Liver (tissue), 3 donors: ENCODE measurements around the gene FZD10.

Experiments used
- ATF3 ChIP-seq: IDR thresholded peaks from 2 replicates; pipeline ENCODE4 v1.6.1; 2016; ENCODE audit warnings: antibody characterized with exemption
- CTCF ChIP-seq: fragments of 150-350 bp; IDR thresholded peaks from 2 replicates; pipeline ENCODE4 v1.5.1; 2017; ENCODE audit warnings: improper control_type of control experiment, low read depth, low read length; ENCODE audit not compliant: missing input control
- EGR1 ChIP-seq, 2 donors: IDR thresholded peaks; 2 replicates each; pipeline ENCODE4 v1.6.1; 2016 to 2018; ENCODE audit warnings: antibody characterized with exemption in 2 of 2, low read depth in 2 of 2
- GABPA ChIP-seq, 2 donors: IDR thresholded peaks in 1 of 2; conservative IDR thresholded peaks in 1 of 2; 2 replicates each; pipeline ENCODE4 v1.6.1; 2016; ENCODE audit warnings: antibody characterized with exemption in 2 of 2, mild to moderate bottlenecking in 1 of 2, moderate library complexity in 1 of 2
- JUND ChIP-seq, 2 donors: IDR thresholded peaks; 2 replicates each; pipeline ENCODE4 v1.6.1; 2016; ENCODE audit warnings: antibody characterized with exemption in 2 of 2
- MAX ChIP-seq: IDR thresholded peaks from 2 replicates; pipeline ENCODE4 v1.6.1; 2016; ENCODE audit warnings: antibody characterized with exemption
- RAD21 ChIP-seq, 2 donors: IDR thresholded peaks; 2 replicates each; pipeline ENCODE4 v1.6.1; 2016; ENCODE audit warnings: antibody characterized with exemption in 2 of 2, mild to moderate bottlenecking in 2 of 2
- REST ChIP-seq: IDR thresholded peaks from 2 replicates; pipeline ENCODE4 v1.6.1; 2016; ENCODE audit warnings: antibody characterized with exemption, mild to moderate bottlenecking
- RXRA ChIP-seq, 2 donors: IDR thresholded peaks; 2 replicates each; pipeline ENCODE4 v1.6.1; 2017 to 2018; ENCODE audit warnings: antibody characterized with exemption in 2 of 2, mild to moderate bottlenecking in 1 of 2
- SP1 ChIP-seq: IDR thresholded peaks from 2 replicates; pipeline ENCODE4 v1.6.1; 2018; ENCODE audit warnings: antibody characterized with exemption, mild to moderate bottlenecking
- TAF1 ChIP-seq: conservative IDR thresholded peaks from 2 replicates; pipeline ENCODE4 v1.6.1; 2016; ENCODE audit warnings: antibody characterized with exemption, mild to moderate bottlenecking
- YY1 ChIP-seq: IDR thresholded peaks from 2 replicates; pipeline ENCODE4 v1.6.1; 2016; ENCODE audit warnings: antibody characterized with exemption, mild to moderate bottlenecking
- ZBTB33 ChIP-seq: IDR thresholded peaks from 2 replicates; pipeline ENCODE4 v1.6.1; 2016; ENCODE audit warnings: antibody characterized with exemption
- donor health status: healthy.
- donor health status: healthy.

- no peak for TF ChIP-seq CTCF
- TF ChIP-seq YY1 = no peak
- TF ChIP-seq ZBTB33 = no peak
- TF ChIP-seq MAX = no peak
- no peak for TF ChIP-seq ATF3
- no peak for TF ChIP-seq RXRA (IDR thresholded peaks at IDR 0.05)
- no peak for TF ChIP-seq SP1
- no peak for TF ChIP-seq RAD21 (IDR thresholded peaks at IDR 0.05)
- no peak for TF ChIP-seq EGR1 (IDR thresholded peaks at IDR 0.05; ENCODE audit: low read depth in 2 of 2)
- no peak for TF ChIP-seq JUND (IDR thresholded peaks at IDR 0.05)
- no peak for TF ChIP-seq GABPA (IDR thresholded peaks at IDR 0.05 in 1 of 2, conservative IDR thresholded peaks at IDR 0.05 in 1 of 2)
- no peak for TF ChIP-seq TAF1
- no peak for TF ChIP-seq REST
Observed at GRCh38 chr12:130179191-130179590, 16.9 kb downstream of the FZD10 start.
